ENCODE measurements around the gene MRPL21. TPM values are rescaled to one million over a fixed set of nuclear protein-coding genes. Genes with fewer than 3 reads are reported as not detected.

Gene MRPL21
- total RNA-seq, 3 donors from 2014 or later = 49.2 to 78.4 (median 72.6) TPM

DNA sequence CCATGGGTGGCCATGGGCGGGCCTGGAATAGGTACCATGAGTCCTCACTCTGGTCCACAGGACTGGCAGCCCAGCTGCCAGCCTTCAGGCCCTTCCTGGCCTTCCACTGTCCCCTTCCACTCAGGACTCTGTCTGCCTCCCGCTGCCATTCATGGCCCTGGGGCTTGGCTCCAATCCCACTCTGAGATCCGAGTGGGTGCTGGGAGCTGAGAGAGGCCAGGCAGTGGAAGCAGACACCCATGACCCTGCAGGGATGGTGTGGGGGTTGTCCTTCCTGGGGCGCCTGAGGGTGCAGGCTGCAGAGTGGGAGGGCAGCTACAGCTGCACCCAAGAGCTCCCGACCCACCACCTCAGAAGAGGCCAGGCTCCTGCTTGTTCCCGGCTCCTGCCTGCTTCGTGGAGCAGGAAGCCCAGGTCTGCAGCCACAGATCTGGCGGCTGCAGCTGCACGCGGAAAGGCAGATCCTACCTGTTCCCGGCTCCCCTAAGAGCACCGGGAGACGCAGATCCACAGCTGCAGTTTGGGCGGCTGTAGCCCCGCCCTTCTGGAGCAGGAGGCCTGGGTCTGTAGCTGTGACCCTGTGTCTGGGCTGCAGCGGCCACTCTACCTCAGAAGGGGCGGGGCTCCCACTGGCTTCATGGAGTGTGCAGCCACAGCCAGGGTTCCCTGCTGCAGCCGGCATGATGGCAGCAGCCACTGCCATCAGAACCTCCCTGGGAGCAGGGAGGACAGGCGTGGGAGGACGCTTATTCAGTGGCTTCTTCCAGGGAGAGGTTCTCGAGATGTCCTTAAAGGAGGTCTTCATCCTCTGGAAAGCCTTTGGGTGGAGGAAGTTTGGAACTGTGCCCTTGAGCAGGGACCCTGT is 27.6 kb upstream of the MRPL21 start:
- peaks cover 3% of the 10 kb centered on the region for H3K9me3 ChIP-seq
- H3K4me1 ChIP-seq (ENCODE audit: low read depth) = no peaks in the 10 kb centered on the region
- TF ChIP-seq, protein P1, sequence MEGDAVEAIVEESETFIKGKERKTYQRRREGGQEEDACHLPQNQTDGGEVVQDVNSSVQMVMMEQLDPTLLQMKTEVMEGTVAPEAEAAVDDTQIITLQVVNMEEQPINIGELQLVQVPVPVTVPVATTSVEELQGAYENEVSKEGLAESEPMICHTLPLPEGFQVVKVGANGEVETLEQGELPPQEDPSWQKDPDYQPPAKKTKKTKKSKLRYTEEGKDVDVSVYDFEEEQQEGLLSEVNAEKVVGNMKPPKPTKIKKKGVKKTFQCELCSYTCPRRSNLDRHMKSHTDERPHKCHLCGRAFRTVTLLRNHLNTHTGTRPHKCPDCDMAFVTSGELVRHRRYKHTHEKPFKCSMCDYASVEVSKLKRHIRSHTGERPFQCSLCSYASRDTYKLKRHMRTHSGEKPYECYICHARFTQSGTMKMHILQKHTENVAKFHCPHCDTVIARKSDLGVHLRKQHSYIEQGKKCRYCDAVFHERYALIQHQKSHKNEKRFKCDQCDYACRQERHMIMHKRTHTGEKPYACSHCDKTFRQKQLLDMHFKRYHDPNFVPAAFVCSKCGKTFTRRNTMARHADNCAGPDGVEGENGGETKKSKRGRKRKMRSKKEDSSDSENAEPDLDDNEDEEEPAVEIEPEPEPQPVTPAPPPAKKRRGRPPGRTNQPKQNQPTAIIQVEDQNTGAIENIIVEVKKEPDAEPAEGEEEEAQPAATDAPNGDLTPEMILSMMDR (IDR thresholded peaks at IDR 0.05) = no peak
- intact Hi-C loops (cut with DNase I, micrococcal nuclease) = no loop called here
- no peak overlapping the region for H3K4me3 ChIP-seq
- no peaks in the 10 kb centered on the region for H3K36me3 ChIP-seq (ENCODE audit: low read depth)
- ATAC-seq = no peak
- no peak for DNase-seq

DNA sequence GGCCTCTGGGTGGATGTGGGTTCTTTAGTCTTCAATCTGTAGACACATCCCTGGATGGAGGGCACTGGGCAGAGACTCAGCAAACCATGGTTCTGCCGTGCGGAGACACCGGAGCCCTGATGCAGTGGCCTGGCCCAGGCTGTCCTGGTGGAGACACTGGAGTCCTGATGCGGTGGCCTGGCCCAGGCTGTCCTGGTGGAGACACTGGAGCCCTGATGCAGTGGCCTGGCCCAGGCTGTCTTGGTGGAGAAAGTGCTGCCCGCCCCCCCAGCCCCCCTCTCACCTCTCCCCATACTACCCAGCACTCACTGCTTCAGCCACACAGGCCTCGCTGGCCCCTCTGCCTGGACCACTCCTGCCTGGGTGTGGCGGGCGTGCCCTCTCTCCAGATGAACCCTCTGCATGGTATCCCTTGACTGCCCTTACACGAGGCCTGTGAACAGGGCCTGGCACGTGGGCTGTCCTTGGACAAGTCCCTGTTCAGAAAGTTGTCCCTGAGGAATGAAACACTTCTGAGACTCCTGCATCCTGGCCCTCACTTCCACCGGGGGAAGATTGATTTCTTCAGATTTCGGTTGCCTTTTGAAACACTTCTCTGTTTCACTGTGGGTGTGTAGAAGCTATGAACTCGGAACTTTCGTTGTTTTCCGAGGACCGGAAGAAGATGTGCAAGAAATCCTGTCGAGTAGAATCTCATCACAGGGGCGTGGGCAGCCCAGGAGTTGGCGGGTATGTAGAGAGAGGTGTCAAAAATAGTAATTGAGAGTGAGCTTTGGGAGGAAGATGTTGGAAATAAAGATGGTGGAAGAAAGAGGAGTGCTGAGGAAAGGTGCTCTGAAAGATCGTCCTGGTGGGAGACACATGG is 26.3 kb upstream of the MRPL21 start:
- TF ChIP-seq, protein P1 (IDR thresholded peaks at IDR 0.05) = no peak
- Histone ChIP-seq H3K4me1 (ENCODE audit: low read depth) (no peaks in the 10 kb centered on the region), H3K36me3 (ENCODE audit: low read depth) (no peaks in the 10 kb centered on the region), H3K9me3 (peaks cover 16% of the 10 kb centered on the region), H3K4me3 (no peak overlapping the region)
- intact Hi-C loops (cut with DNase I, micrococcal nuclease) = no loop called here
- DNase-seq (no peak), ATAC-seq (no peak)

DNA sequence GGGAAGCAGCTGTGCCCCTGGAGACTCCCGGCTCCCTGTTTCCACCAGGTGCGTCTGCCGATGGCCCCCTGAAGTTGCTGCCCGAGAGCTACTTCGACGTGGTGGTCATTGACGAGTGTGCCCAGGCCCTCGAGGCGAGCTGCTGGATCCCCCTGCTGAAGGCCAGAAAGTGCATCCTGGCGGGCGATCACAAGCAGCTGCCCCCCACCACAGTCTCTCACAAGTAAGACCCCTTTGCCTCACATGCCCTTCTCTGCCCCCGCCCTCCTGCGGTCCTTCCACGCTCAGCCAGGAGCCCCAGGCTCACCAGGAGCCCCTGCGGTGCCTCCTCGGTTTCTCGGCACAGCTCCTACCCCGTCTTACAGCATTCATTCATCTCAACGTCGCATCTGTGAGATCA is 25.5 kb upstream of the MRPL21 start:
- TF ChIP-seq, protein P1 (IDR thresholded peaks at IDR 0.05) = no peak
- Histone ChIP-seq H3K9me3 (peaks cover 21% of the 10 kb centered on the region), H3K4me3 (no peak overlapping the region), H3K4me1 (ENCODE audit: low read depth) (no peaks in the 10 kb centered on the region), H3K36me3 (ENCODE audit: low read depth) (peaks cover under 1% of the 10 kb centered on the region)
- ATAC-seq (no peak), DNase-seq (no peak)
- intact Hi-C loops (cut with DNase I, micrococcal nuclease) = no loop called here

DNA sequence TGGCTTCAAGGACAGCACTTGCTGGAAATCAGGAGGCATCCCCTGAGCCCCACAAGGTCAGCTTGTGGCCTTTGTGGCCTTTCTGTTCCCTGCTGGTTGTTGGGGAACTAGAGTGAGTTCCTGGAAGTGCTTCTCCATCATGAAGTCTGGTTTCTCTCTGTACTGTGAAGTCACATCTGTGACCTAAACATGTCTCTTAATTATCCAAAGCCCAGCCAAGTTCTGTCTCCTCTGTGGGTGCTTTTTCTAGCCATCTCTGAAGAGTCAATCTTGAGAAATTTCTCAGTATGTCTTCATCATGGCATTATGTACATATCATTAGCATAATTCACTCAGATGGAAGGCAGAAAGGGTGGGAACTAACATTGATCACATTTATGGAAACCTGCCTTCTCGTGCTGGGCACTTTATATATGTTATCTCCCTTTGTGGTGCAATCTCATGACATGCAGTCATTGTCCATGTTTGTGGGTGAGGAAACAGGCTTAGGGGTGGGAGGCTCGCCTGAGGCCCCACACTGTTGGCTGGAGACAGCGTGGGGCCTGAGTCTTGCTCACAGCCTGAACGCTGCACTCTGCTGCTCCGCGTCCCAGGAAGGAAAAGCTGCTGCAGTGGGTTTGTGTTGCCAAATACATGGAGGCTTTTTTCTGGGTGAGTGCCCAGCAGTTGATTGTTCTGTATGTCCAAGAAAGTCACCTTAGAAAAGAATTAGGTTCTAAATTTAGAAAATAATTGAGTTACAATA is 24.7 kb upstream of the MRPL21 start:
- intact Hi-C loops (cut with DNase I, micrococcal nuclease) = no loop called here
- H3K4me3 ChIP-seq = no peak overlapping the region
- peaks cover 21% of the 10 kb centered on the region for H3K9me3 ChIP-seq
- TF ChIP-seq, protein P1 (IDR thresholded peaks at IDR 0.05) = no peak
- peaks cover 5% of the 10 kb centered on the region for H3K36me3 ChIP-seq (ENCODE audit: low read depth)
- ATAC-seq (peak; percentile 31), DNase-seq (peak in 1 of 3 donors; percentile 16)
- H3K4me1 ChIP-seq (ENCODE audit: low read depth) = no peaks in the 10 kb centered on the region
